HG02852 (cell line): ENCODE data around the gene RSF1.
"Not testable (repeated sequence)": the region's sequence is repeated elsewhere in the genome, so short reads cannot be mapped to it uniquely, and the experiment has no call there.

Source experiments
- ATAC-seq: cut with Tn5 transposase; IDR thresholded peaks from one replicate; pipeline ENCODE4 v1.9.1; 2021; ENCODE audit warnings: mild to moderate bottlenecking, moderate library complexity; ENCODE audit not compliant: unreplicated experiment

The RSF1 gene

GRCh38 chr11:77636731-77637344 is 183.7 kb downstream of the RSF1 start:
- no peak for ATAC-seq

GRCh38 chr11:77633926-77634325 is 186.6 kb downstream of the RSF1 start:
- not testable (repeated sequence) for ATAC-seq

GRCh38 chr11:77630157-77630710 is 190.3 kb downstream of the RSF1 start:
- no peak for ATAC-seq

- ATAC-seq, result no peak
These were observed 200.8 kb downstream of the RSF1 start for GRCh38 chr11:77619576-77620198.

- no peak for ATAC-seq
These were observed 202.6 kb downstream of the RSF1 start for GRCh38 chr11:77617892-77618291.

- ATAC-seq, result no peak
These were observed 208.6 kb downstream of the RSF1 start for GRCh38 chr11:77611921-77612320.
